Retinal pigment epithelial cell (primary cell): ENCODE data around the gene KRTAP5-1.

Experiments
- DNase-seq: peaks from one replicate; pipeline ENCODE4 v3.0.0-alpha.2; 2010; ENCODE audit warnings: low read depth
- H3K4me3 ChIP-seq: 2 replicates; pipeline ENCODE4 v1.5.1; 2011; ENCODE audit warnings: mild to moderate bottlenecking, low read length, control low read depth, moderate library complexity
- CTCF ChIP-seq: conservative IDR thresholded peaks from 2 replicates; pipeline ENCODE4 v1.5.1; 2011; ENCODE audit warnings: low read depth, low read length, control low read depth, inconsistent platforms

The KRTAP5-1 gene

GRCh38 chr11:1543606-1544263 lies 41.3 kb downstream of the KRTAP5-1 start:
- no peak overlapping the region for H3K4me3 ChIP-seq
- TF ChIP-seq CTCF = no peak
- DNase-seq = no peak

- no peak for TF ChIP-seq CTCF
- DNase-seq = no peak
- H3K4me3 ChIP-seq = no peak overlapping the region
These were observed 42.8 kb downstream of the KRTAP5-1 start for GRCh38 chr11:1542267-1542666.

- no peak overlapping the region for H3K4me3 ChIP-seq
- no peak for TF ChIP-seq CTCF
- DNase-seq = no peak
These were observed 43.4 kb downstream of the KRTAP5-1 start for GRCh38 chr11:1541474-1542204.

GRCh38 chr11:1540074-1540473 lies 45.0 kb downstream of the KRTAP5-1 start:
- no peak overlapping the region for H3K4me3 ChIP-seq
- TF ChIP-seq CTCF = no peak
- no peak for DNase-seq

GRCh38 chr11:1538153-1538552 lies 46.9 kb downstream of the KRTAP5-1 start:
- no peak for DNase-seq
- H3K4me3 ChIP-seq = no peak overlapping the region
- no peak for TF ChIP-seq CTCF

- TF ChIP-seq CTCF = no peak
- DNase-seq = no peak
These were observed 48.8 kb downstream of the KRTAP5-1 start for GRCh38 chr11:1536065-1536843.

More at GRCh38 chr11:1536065-1536843, 48.8 kb downstream of the KRTAP5-1 start:
- H3K4me3 ChIP-seq = no peak overlapping the region
